ENCODE data around the gene ATG4D. TPM values are rescaled to one million over a fixed set of nuclear protein-coding genes. Genes with fewer than 3 reads are reported as not detected.

The ATG4D gene
- total and polyA plus RNA-seq, 2 experiments from 2014 or later, result 15.1 to 55.5 TPM

- DNase-seq (ENCODE audit: low spot score) (peak; percentile 86), ATAC-seq (peak; percentile 18)
- H3K36me3 Mint-ChIP-seq (ENCODE audit: low read depth), result no peaks in the 10 kb centered on the region; the same call in 2 of the 3 replicates
- Histone ChIP-seq H3K36me3 (ENCODE audit: insufficient read depth) (no peaks in the 10 kb centered on the region), H3K4me1 (ENCODE audit: insufficient read depth) (0 out of 2 replicates have a peak, but pooled peaks cover 4% of the 10 kb centered on the region), H3K79me2 (replicated peaks; ENCODE audit: insufficient read depth) (no peaks in the 10 kb centered on the region), H3K4me2 (peak overlapping the region; percentile 57), H3K4me3 (peak overlapping the region; percentile 35; the same call in 1 of the 2 replicates), H4K20me1 (replicated peaks; ENCODE audit: insufficient read depth) (0 out of 2 replicates have a peak, but pooled peaks cover 7% of the 10 kb centered on the region), H3K27ac (ENCODE audit: low read depth) (no peak overlapping the region), H3K9me2 (ENCODE audit: insufficient read depth) (no peaks in the 10 kb centered on the region), H3F3A (replicated peaks; ENCODE audit: low read depth) (0 out of 2 replicates have a peak, but pooled peaks cover 17% of the 10 kb centered on the region), H2AFZ (no peak overlapping the region), H3K27me3 (ENCODE audit: insufficient read depth) (peaks cover 35% of the 10 kb centered on the region)
- peaks cover 3% of the 10 kb centered on the region; the same call in 2 of the 3 replicates for H3K4me1 Mint-ChIP-seq
- TF ChIP-seq EZH2phosphoT487 (IDR thresholded peaks at IDR 0.05; ENCODE audit: unreplicated experiment) (no peak), CTCF (conservative IDR thresholded peaks at IDR 0.05; ENCODE audit: low read depth in 2 of 2) (peak; percentile 72 to 85)
- H3K27me3 Mint-ChIP-seq (ENCODE audit: insufficient read depth, low read depth, poor library complexity), result peaks cover 38% of the 10 kb centered on the region
- no peaks in the 10 kb centered on the region for H3K9me3 Mint-ChIP-seq
- H3K27ac Mint-ChIP-seq, result no peak overlapping the region
- H3K4me3 Mint-ChIP-seq, result no peak overlapping the region
Measured at GRCh38 chr19:10510301-10510802, 33.4 kb upstream of the ATG4D start.

GRCh38 chr19:10513223-10513622 lies 30.5 kb upstream of the ATG4D start:
- Histone ChIP-seq H4K20me1 (replicated peaks; ENCODE audit: insufficient read depth) (0 out of 2 replicates have a peak, but pooled peaks cover 8% of the 10 kb centered on the region), H3K4me1 (ENCODE audit: insufficient read depth) (peaks cover 14% of the 10 kb centered on the region), H3K4me3 (peak overlapping the region; percentile 67; the same call in 1 of the 2 replicates), H3K4me2 (0 out of 2 replicates have a peak overlapping the region, but pooled peaks have one; percentile 86), H3K27ac (ENCODE audit: low read depth) (no peak overlapping the region), H3F3A (replicated peaks; ENCODE audit: low read depth) (peaks cover 17% of the 10 kb centered on the region; the same call in 1 of the 2 replicates), H3K9me2 (ENCODE audit: insufficient read depth) (no peaks in the 10 kb centered on the region), H3K36me3 (ENCODE audit: insufficient read depth) (no peaks in the 10 kb centered on the region), H3K27me3 (ENCODE audit: insufficient read depth) (peaks cover 62% of the 10 kb centered on the region), H3K79me2 (replicated peaks; ENCODE audit: insufficient read depth) (no peaks in the 10 kb centered on the region), H2AFZ (no peak overlapping the region)
- no peaks in the 10 kb centered on the region for H3K9me3 Mint-ChIP-seq
- peak overlapping the region; percentile 14; the same call in 1 of the 3 replicates for H3K4me3 Mint-ChIP-seq
- no peak for ATAC-seq
- no peak for DNase-seq (ENCODE audit: low spot score)
- H3K27ac Mint-ChIP-seq, result no peak overlapping the region
- peaks cover 10% of the 10 kb centered on the region for H3K4me1 Mint-ChIP-seq
- H3K27me3 Mint-ChIP-seq (ENCODE audit: insufficient read depth, low read depth, poor library complexity), result peaks cover 58% of the 10 kb centered on the region
- no peaks in the 10 kb centered on the region; the same call in 2 of the 3 replicates for H3K36me3 Mint-ChIP-seq (ENCODE audit: low read depth)
- TF ChIP-seq ETS1 (IDR thresholded peaks at IDR 0.05), result no peak
- TF ChIP-seq NANOG (IDR thresholded peaks at IDR 0.05; ENCODE audit: borderline replicate concordance), result no peak
- no peak for TF ChIP-seq CREB1 (CRISPR knock-in tag; IDR thresholded peaks at IDR 0.05; ENCODE audit: low read depth)
- TF ChIP-seq JUNB (IDR thresholded peaks at IDR 0.05; ENCODE audit: unreplicated experiment), result no peak
- TF ChIP-seq ZNF114 (CRISPR knock-in tag; IDR thresholded peaks at IDR 0.05), result no peak
- no peak for TF ChIP-seq EZH2phosphoT487 (IDR thresholded peaks at IDR 0.05; ENCODE audit: unreplicated experiment)
- no peak for TF ChIP-seq EZH2 (IDR thresholded peaks at IDR 0.05; ENCODE audit: low read depth, unreplicated experiment)
- TF ChIP-seq STAT1 (IDR thresholded peaks at IDR 0.05; ENCODE audit: unreplicated experiment), result no peak
- TF ChIP-seq REST (IDR thresholded peaks at IDR 0.05; ENCODE audit: unreplicated experiment), result no peak

All from GM23338 (cell line).